ENCODE measurements around the gene ARL6IP6. TPM values are rescaled to one million over a fixed set of nuclear protein-coding genes. Genes with fewer than 3 reads are reported as not detected.

Gene ARL6IP6
- total RNA-seq, 1 donor from 2014 or later, result 44.5 TPM

- DNase-seq, result no peak
Observed at GRCh38 chr2:152804687-152805408, 86.4 kb downstream of the ARL6IP6 start.

- DNase-seq, result no peak
Observed at GRCh38 chr2:152811916-152812315, 93.5 kb downstream of the ARL6IP6 start.

Other genes starting within 250 kb of the ARL6IP6 start
- 113 TPM for gene PRPF40A, start 1.2 kb upstream of the ARL6IP6 start, total RNA-seq